B cell (primary cell): ENCODE data around the gene ABCC5. TPM values are rescaled to one million over a fixed set of nuclear protein-coding genes. Genes with fewer than 3 reads are reported as not detected.
A peak's percentile ranks its signal among the peaks of the same experiment; 100 is the strongest.

ENCODE experiments used
- ATAC-seq: fragments of 200-7000 bp; cut with Tn5 transposase; one replicate; pipeline ENCODE4 v1.10.0; 2021; ENCODE audit warnings: low read depth, mild to moderate bottlenecking, moderate number of reproducible peaks, moderate library complexity
- CTCF ChIA-PET: fragments of 350-600 bp; sonication (Branson Sonifier 250); formaldehyde crosslinking; loops from one replicate; lab custom pipeline; 2021; ENCODE audit warnings: antibody characterized with exemption, inconsistent platforms; lab: Charles Lee
- POLR2A ChIA-PET: fragments of 350-600 bp; sonication (Branson Sonifier 250); formaldehyde crosslinking; loops from one replicate; lab custom pipeline; 2021; ENCODE audit warnings: antibody characterized with exemption; lab: Charles Lee
- DNase-seq: peaks from one replicate; pipeline ENCODE4 v3.0.0; 2013
- H2AFZ ChIP-seq: 2 replicates; pipeline ENCODE4 v1.6.1; 2012; ENCODE audit warnings: mild to moderate bottlenecking, low read depth, low read length; ENCODE audit not compliant: insufficient read depth, poor library complexity, severe bottlenecking
- H3K27ac ChIP-seq, 2 donors: 1 replicate in 1 of 2; 2 replicates in 1 of 2; pipeline ENCODE4 v1.5.1; 2012 to 2013; ENCODE audit warnings: low read length in 2 of 2, mild to moderate bottlenecking in 2 of 2, moderate library complexity in 1 of 2
- H3K27me3 ChIP-seq, 4 experiments: fragments of 200-600 bp in 1 of 4; sonication (generic) in 1 of 4; replicated peaks in 1 of 4; 1 replicate in 2 of 4; 2 replicates in 2 of 4; pipeline versions ENCODE4 v1.6.1 to v1.7.0; 2013 to 2016; ENCODE audit warnings: low read length in 3 of 4, mild to moderate bottlenecking in 2 of 4, mixed read lengths in 1 of 4, moderate library complexity in 1 of 4; ENCODE audit not compliant: insufficient read depth in 4 of 4, control insufficient read depth in 3 of 4; ENCODE audit errors: control extremely low read depth in 1 of 4
- H3K36me3 ChIP-seq, 2 experiments: replicated peaks in 1 of 2; 1 replicate in 1 of 2; 2 replicates in 1 of 2; pipeline versions ENCODE4 v1.6.1 to v1.7.1; 2013; ENCODE audit warnings: low read length in 1 of 2; ENCODE audit not compliant: insufficient read depth in 2 of 2, control insufficient read depth in 1 of 2; ENCODE audit errors: control extremely low read depth in 1 of 2, extremely low read depth in 1 of 2
- H3K4me1 ChIP-seq, 2 donors: fragments of 200-600 bp in 1 of 2; sonication (generic) in 1 of 2; 1 replicate in 1 of 2; 2 replicates in 1 of 2; pipeline versions ENCODE4 v1.5.1 to v1.6.1; 2013 to 2017; ENCODE audit warnings: low read length in 2 of 2; ENCODE audit not compliant: control insufficient read depth in 2 of 2, insufficient read depth in 2 of 2
- H3K4me2 ChIP-seq: replicated peaks from 2 replicates; pipeline ENCODE3; 2012; ENCODE audit warnings: mild to moderate bottlenecking, low read depth, low read length; ENCODE audit not compliant: poor library complexity, severe bottlenecking
- H3K4me3 ChIP-seq, 5 experiments: fragments of 200-600 bp in 1 of 5; sonication (generic) in 1 of 5; 1 replicate in 3 of 5; 2 replicates in 2 of 5; pipeline versions ENCODE4 v1.5.1 to v1.7.0; 2011 to 2016; ENCODE audit warnings: low read length in 4 of 5, mild to moderate bottlenecking in 4 of 5, low read depth in 2 of 5, control low read depth in 1 of 5, moderate library complexity in 1 of 5; ENCODE audit not compliant: insufficient read depth in 1 of 5; ENCODE audit errors: control extremely low read depth in 1 of 5, extremely low read depth in 1 of 5
- H3K79me2 ChIP-seq: fragments of 200-600 bp; sonication (generic); one replicate; pipeline ENCODE4 v1.6.0; 2016; ENCODE audit warnings: low read length; ENCODE audit not compliant: control insufficient read depth, insufficient read depth
- H3K9ac ChIP-seq: fragments of 200-600 bp; sonication (generic); 2 replicates; pipeline ENCODE4 v1.6.1; 2017; ENCODE audit warnings: mild to moderate bottlenecking, low read length, moderate library complexity
- H3K9me3 ChIP-seq, 3 donors: one replicate each; pipeline versions ENCODE4 v1.6.1 to v1.7.1; 2013; ENCODE audit warnings: low read length in 2 of 3; ENCODE audit not compliant: control insufficient read depth in 2 of 3, insufficient read depth in 1 of 3; ENCODE audit errors: control extremely low read depth in 1 of 3
- H4K20me1 ChIP-seq: 2 replicates; pipeline ENCODE4 v1.6.0; 2012; ENCODE audit warnings: mild to moderate bottlenecking, low read length; ENCODE audit not compliant: insufficient read depth, control insufficient read depth, poor library complexity, severe bottlenecking
- H3K27ac Mint-ChIP-seq: one replicate; pipeline ENCODE4 v1.8.0; 2021; ENCODE audit warnings: mixed read lengths
- H3K27me3 Mint-ChIP-seq: one replicate; pipeline ENCODE4 v1.8.0; 2021; ENCODE audit warnings: mixed read lengths
- H3K4me1 Mint-ChIP-seq: one replicate; pipeline ENCODE4 v1.8.0; 2021; ENCODE audit warnings: mixed read lengths
- H3K4me3 Mint-ChIP-seq: one replicate; pipeline ENCODE4 v1.8.0; 2021; ENCODE audit warnings: mixed read lengths
- H3K9me3 Mint-ChIP-seq: one replicate; pipeline ENCODE4 v1.8.0; 2022; ENCODE audit warnings: mixed read lengths; ENCODE audit not compliant: insufficient read depth
- EZH2 ChIP-seq: IDR thresholded peaks from 2 replicates; pipeline ENCODE4 v1.6.1; 2012; ENCODE audit warnings: borderline replicate concordance, low read depth, mild to moderate bottlenecking, moderate library complexity, low read length; ENCODE audit not compliant: insufficient read depth, poor library complexity, severe bottlenecking
- WGBS: methylation state at CpG from one replicate; pipeline ENCODE4 v1.1.5; 2013; ENCODE audit warnings: missing lambda C conversion rate; ENCODE audit not compliant: insufficient coverage; 5-methylcytosine and 5-hydroxymethylcytosine counted together
- intact Hi-C: fragments of 100-400 bp; cut with micrococcal nuclease; formaldehyde crosslinking; loops from one replicate; pipeline ENCODE4 v1.10.0; 2022
- polyA plus RNA-seq: library from polyadenylated mRNA; depleted of rRNA; stranded (reverse); fragments of >200 nt; gene quantifications from 2 replicates; pipeline ENCODE4 v1.2.3, GENCODE V29; 2012
- total RNA-seq, 2 donors: library from RNA; stranded (reverse); fragments of 120-200 nt in 1 of 2; gene quantifications; 1 replicate in 1 of 2; 2 replicates in 1 of 2; pipeline versions ENCODE4 v1.2.3 to v1.2.4, GENCODE V29; 2013 to 2022
- TF ChIP-seq, protein P1 (sequence below): fragments of 200-600 bp; IDR thresholded peaks from one replicate; pipeline ENCODE4 v1.8.0; 2022; ENCODE audit warnings: antibody characterized with exemption, mild to moderate bottlenecking

ABCC5 gene
- total and polyA plus RNA-seq, 2 donors (not counting 1 experiment from before 2014, with no cell fraction given), result 13.4 to 29.5 TPM

DNA sequence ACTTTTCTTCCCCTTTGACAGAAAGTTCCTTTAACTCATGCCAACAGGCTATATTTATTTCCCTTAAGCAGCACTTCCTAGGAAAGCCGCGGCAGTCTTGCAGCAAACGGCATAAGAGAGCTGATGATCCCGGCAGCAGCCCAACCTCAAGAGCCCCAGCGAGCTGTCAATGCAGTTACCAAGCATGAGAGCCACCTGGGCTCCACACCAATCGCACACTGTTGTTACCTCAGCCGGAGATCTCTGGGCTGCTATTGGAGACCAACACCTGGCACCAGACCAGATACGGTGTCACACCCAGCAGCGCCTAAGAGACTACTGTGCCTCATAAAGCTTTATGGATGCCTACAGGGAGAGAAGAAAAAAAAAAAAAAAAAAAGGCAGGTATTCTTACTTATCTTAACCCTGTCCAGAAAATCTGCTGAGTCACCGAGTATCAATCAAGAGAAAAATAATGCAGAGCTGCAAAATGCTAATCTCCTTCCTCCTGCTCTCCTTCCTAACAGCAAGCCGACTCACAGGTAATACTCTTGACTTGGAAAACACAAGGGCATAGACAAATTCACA is 11.7 kb downstream of the ABCC5 start:
- Histone ChIP-seq H4K20me1 (no peaks in the 10 kb centered on the region), H3K4me2 (peak overlapping the region; percentile 50), H3K36me3 (no peaks in the 10 kb centered on the region), H3K27ac (peak overlapping the region in 1 of 2 donors; percentile 47), H3K4me1 (peaks cover 29 to 30% of the 10 kb centered on the region in 2 donors), H3K9me3 (no peaks in the 10 kb centered on the region), H3K4me3 (peak overlapping the region in 1 of 5 experiments; percentile 11), H2AFZ (peak overlapping the region; percentile 14), H3K79me2 (peaks cover 9% of the 10 kb centered on the region), H3K9ac (no peak overlapping the region), H3K27me3 (no peaks in the 10 kb centered on the region)
- no peaks in the 10 kb centered on the region for H3K27me3 Mint-ChIP-seq
- H3K9me3 Mint-ChIP-seq, result no peaks in the 10 kb centered on the region
- 7% methylated on average over 5 of the region's 11 CpGs for WGBS
- peaks cover 31% of the 10 kb centered on the region for H3K4me1 Mint-ChIP-seq
- H3K4me3 Mint-ChIP-seq, result peak overlapping the region; percentile 71
- CTCF ChIA-PET, result interaction anchor here (0.7 to 4.1 kb wide), 5 partner anchors 8 to 908 kb away, joined by 3 to 66 read pairs (median 5); partner anchors contain the start of gene ABCC5
- POLR2A ChIA-PET, result no interaction called here
- intact Hi-C loops, result no loop called here
- peak; percentile 84 for ATAC-seq
- peak overlapping the region; percentile 66 for H3K27ac Mint-ChIP-seq
- TF ChIP-seq, protein P1, sequence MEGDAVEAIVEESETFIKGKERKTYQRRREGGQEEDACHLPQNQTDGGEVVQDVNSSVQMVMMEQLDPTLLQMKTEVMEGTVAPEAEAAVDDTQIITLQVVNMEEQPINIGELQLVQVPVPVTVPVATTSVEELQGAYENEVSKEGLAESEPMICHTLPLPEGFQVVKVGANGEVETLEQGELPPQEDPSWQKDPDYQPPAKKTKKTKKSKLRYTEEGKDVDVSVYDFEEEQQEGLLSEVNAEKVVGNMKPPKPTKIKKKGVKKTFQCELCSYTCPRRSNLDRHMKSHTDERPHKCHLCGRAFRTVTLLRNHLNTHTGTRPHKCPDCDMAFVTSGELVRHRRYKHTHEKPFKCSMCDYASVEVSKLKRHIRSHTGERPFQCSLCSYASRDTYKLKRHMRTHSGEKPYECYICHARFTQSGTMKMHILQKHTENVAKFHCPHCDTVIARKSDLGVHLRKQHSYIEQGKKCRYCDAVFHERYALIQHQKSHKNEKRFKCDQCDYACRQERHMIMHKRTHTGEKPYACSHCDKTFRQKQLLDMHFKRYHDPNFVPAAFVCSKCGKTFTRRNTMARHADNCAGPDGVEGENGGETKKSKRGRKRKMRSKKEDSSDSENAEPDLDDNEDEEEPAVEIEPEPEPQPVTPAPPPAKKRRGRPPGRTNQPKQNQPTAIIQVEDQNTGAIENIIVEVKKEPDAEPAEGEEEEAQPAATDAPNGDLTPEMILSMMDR, result no peak
- TF ChIP-seq EZH2, result no peak
- peak; percentile 63 for DNase-seq

- Histone ChIP-seq H3K4me2 (no peak overlapping the region), H3K9me3 (no peaks in the 10 kb centered on the region), H3K4me1 (peaks cover 29 to 30% of the 10 kb centered on the region in 2 donors), H3K27ac (no peak overlapping the region), H2AFZ (no peak overlapping the region), H3K27me3 (no peaks in the 10 kb centered on the region), H4K20me1 (no peaks in the 10 kb centered on the region), H3K4me3 (no peak overlapping the region), H3K9ac (no peak overlapping the region), H3K79me2 (peaks cover 16% of the 10 kb centered on the region), H3K36me3 (peaks cover 0 to 4% of the 10 kb centered on the region in 2 experiments)
- Mint-ChIP-seq H3K4me1 (peaks cover 31% of the 10 kb centered on the region), H3K9me3 (no peaks in the 10 kb centered on the region), H3K27ac (no peak overlapping the region), H3K27me3 (no peaks in the 10 kb centered on the region), H3K4me3 (no peak overlapping the region)
- POLR2A ChIA-PET, result no interaction called here
- TF ChIP-seq, protein P1, result no peak
- no peak for TF ChIP-seq EZH2
- intact Hi-C loops, result no loop called here
- ATAC-seq (no peak), DNase-seq (no peak)
- no CpG with 5 or more reads among the region's 2 CpGs for WGBS
- CTCF ChIA-PET, result interaction anchor here (0.6 to 4.1 kb wide), 2 partner anchors 12 to 128 kb away, joined by 3 to 66 read pairs; partner anchors contain the start of gene ABCC5
These were observed 13.2 kb downstream of the ABCC5 start for GRCh38 chr3:184004476-184004875.
